ENCODE measurements around the gene CEACAM3.
"Not testable (repeated sequence)": the region's sequence is repeated elsewhere in the genome, so short reads cannot be mapped to it uniquely, and the experiment has no call there.

Gene CEACAM3

GRCh38 chr19:41787055-41787454, 9.3 kb upstream of the CEACAM3 start:
- H3K9me3 ChIP-seq (ENCODE audit: control insufficient read depth, insufficient read depth, low read depth, low read length) = no peaks in the 10 kb centered on the region
- no peak overlapping the region for H3K27ac ChIP-seq (ENCODE audit: extremely low read depth, low read depth, low read length)
- TF ChIP-seq GLIS1 (tag by site-specific recombination; IDR thresholded peaks at IDR 0.05) (no peak), ZNF366 (tag by site-specific recombination; conservative IDR thresholded peaks at IDR 0.05) (no peak), ZNF266 (tag by site-specific recombination; IDR thresholded peaks at IDR 0.05; ENCODE audit: low read depth) (no peak), ZBTB7A (tag by site-specific recombination; IDR thresholded peaks at IDR 0.05; ENCODE audit: low read depth) (no peak), ZNF223 (tag by site-specific recombination; IDR thresholded peaks at IDR 0.05) (no peak), ZNF501 (tag by site-specific recombination; IDR thresholded peaks at IDR 0.05) (no peak), ZBTB48 (tag by site-specific recombination; IDR thresholded peaks at IDR 0.05) (no peak), ZNF26 (tag by site-specific recombination; IDR thresholded peaks at IDR 0.05) (no peak), ZNF558 (tag by site-specific recombination; IDR thresholded peaks at IDR 0.05) (no peak), YY1 (tag by site-specific recombination; IDR thresholded peaks at IDR 0.05) (no peak), PRDM2 (tag by site-specific recombination; IDR thresholded peaks at IDR 0.05; ENCODE audit: borderline replicate concordance) (no peak), ZNF341 (tag by site-specific recombination; IDR thresholded peaks at IDR 0.05; ENCODE audit: low read depth) (no peak)
- ChIA-PET POLR2A (interaction anchor here (0.9 kb wide), 1 partner anchor 24 kb away, joined by 3 read pairs; no protein-coding TSS in a partner anchor), CTCF (interaction anchor here (0.6 to 8.3 kb wide), 11 partner anchors 7 to 813 kb away, joined by 3 to 226 read pairs (median 21); partner anchors contain the start of genes CEACAM3 and CEACAM6)
- no peak overlapping the region for H3K4me3 ChIP-seq (ENCODE audit: low read depth, low read length)
- H3K36me3 ChIP-seq (ENCODE audit: control insufficient read depth in 2 of 2, insufficient read depth in 1 of 2, low read length in 2 of 2) = no peaks in the 10 kb centered on the region
- H3K4me1 ChIP-seq (ENCODE audit: control insufficient read depth, insufficient read depth, low read length) = peaks cover 3% of the 10 kb centered on the region; the same call in 1 of the 2 replicates

GRCh38 chr19:41788518-41788917, 7.9 kb upstream of the CEACAM3 start:
- H3K9me3 ChIP-seq (ENCODE audit: control insufficient read depth, insufficient read depth, low read depth, low read length); H3K4me1 ChIP-seq (ENCODE audit: control insufficient read depth, insufficient read depth, low read length); H3K36me3 ChIP-seq (ENCODE audit: control insufficient read depth in 2 of 2, insufficient read depth in 1 of 2, low read length in 2 of 2); POLR2A ChIA-PET; H3K4me3 ChIP-seq (ENCODE audit: low read depth, low read length); H3K27ac ChIP-seq (ENCODE audit: extremely low read depth, low read depth, low read length): not testable (repeated sequence)
- CTCF ChIA-PET = interaction anchor here (0.6 to 0.7 kb wide), 3 partner anchors 33 to 300 kb away, joined by 3 to 4 read pairs (median 4); no protein-coding TSS in a partner anchor

GRCh38 chr19:41789053-41789452, 7.3 kb upstream of the CEACAM3 start:
- H3K4me3 ChIP-seq (ENCODE audit: low read depth, low read length); POLR2A ChIA-PET; H3K27ac ChIP-seq (ENCODE audit: extremely low read depth, low read depth, low read length); H3K9me3 ChIP-seq (ENCODE audit: control insufficient read depth, insufficient read depth, low read depth, low read length); H3K4me1 ChIP-seq (ENCODE audit: control insufficient read depth, insufficient read depth, low read length); H3K36me3 ChIP-seq (ENCODE audit: control insufficient read depth in 2 of 2, insufficient read depth in 1 of 2, low read length in 2 of 2): not testable (repeated sequence)
- TF ChIP-seq ZNF423 (tag by site-specific recombination; IDR thresholded peaks at IDR 0.05) (0 out of 2 replicates have a peak, but pooled peaks have one; percentile 19), GLIS1 (tag by site-specific recombination; IDR thresholded peaks at IDR 0.05) (peak; percentile 76)
- CTCF ChIA-PET = interaction anchor here (0.9 kb wide), 1 partner anchor 82 kb away, joined by 4 read pairs; no protein-coding TSS in a partner anchor
